Left lung (tissue), 10 donors: ENCODE data around the gene ATXN1. TPM values are rescaled to one million over a fixed set of nuclear protein-coding genes. Genes with fewer than 3 reads are reported as not detected.
A peak's percentile ranks its signal among the peaks of the same experiment; 100 is the strongest.

Experiments used
- ATAC-seq: fragments of 200-7000 bp; cut with Tn5 transposase; one replicate; pipeline ENCODE4 v1.9.1; 2020; ENCODE audit warnings: moderate library complexity
- DNase-seq, 4 donors: peaks; one replicate each; pipeline ENCODE4 v3.0.0-alpha.2; 2013 to 2020
- H3K27ac ChIP-seq, 2 donors: fragments of 200-600 bp; sonication (generic) in 1 of 2; one replicate each; pipeline versions ENCODE4 v1.5.0 to v1.8.0; 2020 to 2021
- H3K27me3 ChIP-seq, 2 donors: fragments of 200-600 bp; sonication (generic) in 1 of 2; one replicate each; pipeline versions ENCODE4 v1.5.0 to v1.8.0; 2020 to 2021
- H3K36me3 ChIP-seq, 2 donors: fragments of 200-600 bp; sonication (generic) in 1 of 2; one replicate each; pipeline versions ENCODE4 v1.5.0 to v1.8.0; 2020 to 2021
- H3K4me1 ChIP-seq, 2 donors: fragments of 200-600 bp; one replicate each; pipeline ENCODE4 v1.8.0; 2021
- H3K4me3 ChIP-seq, 2 donors: fragments of 200-600 bp; sonication (generic) in 1 of 2; one replicate each; pipeline versions ENCODE4 v1.5.0 to v1.8.0; 2020 to 2021; ENCODE audit warnings: mild to moderate bottlenecking in 1 of 2
- H3K9me3 ChIP-seq, 2 donors: fragments of 200-600 bp; sonication (generic) in 1 of 2; one replicate each; pipeline versions ENCODE4 v1.5.0 to v1.8.0; 2020 to 2021
- intact Hi-C, 2 donors: fragments of 100-400 bp; cut with DNase I; formaldehyde crosslinking; loops; one replicate each; pipeline versions ENCODE4 v1.11.2 to v1.14.2; 2022
- polyA plus RNA-seq, 6 donors: library from polyadenylated mRNA; unstranded; fragments of 120-200 nt; gene quantifications; one replicate each; pipeline ENCODE4 v1.2.1, GENCODE V29; 2013; ENCODE audit not compliant: insufficient read length in 6 of 6
- total RNA-seq, 2 donors: library from RNA; stranded (reverse); fragmentation: NEBNext Ultra II Directional; extraction: Animal tissue kit (Norgen Biotek cat#: 25700); gene quantifications; one replicate each; pipeline ENCODE4 v1.2.1, GENCODE V29; 2021
- TF ChIP-seq, protein P1 (sequence below), 2 donors: fragments of 200-600 bp; sonication (generic) in 1 of 2; IDR thresholded peaks; one replicate each; pipeline versions ENCODE4 v1.5.0 to v1.8.0; 2021; ENCODE audit warnings: antibody characterized with exemption in 2 of 2
- donor health status: DM: no; HTN: yes; CAD: no.
- donor health status: DM: no; HTN: no; CAD: no.

Gene ATXN1
- total and polyA plus RNA-seq, 8 donors: 23.3 to 67.4 (median 27.3) TPM

DNA sequence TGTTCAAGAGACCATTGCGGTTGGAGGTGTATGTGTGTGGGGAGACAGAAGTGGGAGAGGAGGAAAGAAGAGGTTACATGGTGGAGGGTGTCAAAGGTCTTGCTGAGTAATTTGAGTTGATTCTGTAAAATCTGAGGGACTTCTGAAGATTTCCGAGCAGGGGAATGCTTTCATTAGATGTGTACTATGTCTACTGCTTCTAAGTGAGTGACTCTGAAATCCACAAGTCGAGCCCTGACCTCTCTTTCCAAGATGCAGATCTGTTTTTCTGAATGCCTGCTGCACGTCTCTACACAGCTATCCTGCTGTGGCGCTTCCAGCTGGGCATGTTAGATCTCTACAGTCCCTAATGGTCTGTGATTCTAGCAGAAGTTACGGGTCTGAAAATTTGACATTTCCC, 209.8 kb downstream of the ATXN1 start:
- Histone ChIP-seq H3K4me3 (no peak overlapping the region), H3K4me1 (no peaks in the 10 kb centered on the region), H3K36me3 (peaks cover 0 to 12% of the 10 kb centered on the region in 2 donors), H3K27me3 (no peaks in the 10 kb centered on the region), H3K27ac (no peak overlapping the region), H3K9me3 (no peaks in the 10 kb centered on the region)
- DNase-seq (no peak), ATAC-seq (no peak)
- TF ChIP-seq, protein P1, sequence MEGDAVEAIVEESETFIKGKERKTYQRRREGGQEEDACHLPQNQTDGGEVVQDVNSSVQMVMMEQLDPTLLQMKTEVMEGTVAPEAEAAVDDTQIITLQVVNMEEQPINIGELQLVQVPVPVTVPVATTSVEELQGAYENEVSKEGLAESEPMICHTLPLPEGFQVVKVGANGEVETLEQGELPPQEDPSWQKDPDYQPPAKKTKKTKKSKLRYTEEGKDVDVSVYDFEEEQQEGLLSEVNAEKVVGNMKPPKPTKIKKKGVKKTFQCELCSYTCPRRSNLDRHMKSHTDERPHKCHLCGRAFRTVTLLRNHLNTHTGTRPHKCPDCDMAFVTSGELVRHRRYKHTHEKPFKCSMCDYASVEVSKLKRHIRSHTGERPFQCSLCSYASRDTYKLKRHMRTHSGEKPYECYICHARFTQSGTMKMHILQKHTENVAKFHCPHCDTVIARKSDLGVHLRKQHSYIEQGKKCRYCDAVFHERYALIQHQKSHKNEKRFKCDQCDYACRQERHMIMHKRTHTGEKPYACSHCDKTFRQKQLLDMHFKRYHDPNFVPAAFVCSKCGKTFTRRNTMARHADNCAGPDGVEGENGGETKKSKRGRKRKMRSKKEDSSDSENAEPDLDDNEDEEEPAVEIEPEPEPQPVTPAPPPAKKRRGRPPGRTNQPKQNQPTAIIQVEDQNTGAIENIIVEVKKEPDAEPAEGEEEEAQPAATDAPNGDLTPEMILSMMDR (IDR thresholded peaks at IDR 0.05): no peak
- intact Hi-C loops: no loop called here

DNA sequence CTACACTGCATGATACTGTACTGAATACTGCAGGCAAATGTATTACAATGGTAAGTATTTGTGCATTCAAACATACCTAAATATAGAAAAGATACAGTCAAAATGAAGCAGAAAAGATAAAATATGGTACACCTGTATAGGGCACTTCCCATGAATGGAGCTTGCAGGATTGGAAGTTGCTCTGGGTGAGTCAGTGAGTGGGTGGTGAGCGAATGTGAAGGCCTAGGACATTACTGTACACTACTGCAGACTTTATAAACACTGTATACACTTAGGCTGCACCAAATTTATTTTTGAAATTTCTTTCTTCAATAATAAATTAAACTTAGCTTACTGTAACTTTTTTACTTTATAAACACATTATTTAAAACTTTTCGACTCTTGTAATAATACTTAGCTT, 213.1 kb downstream of the ATXN1 start:
- TF ChIP-seq, protein P1 (IDR thresholded peaks at IDR 0.05): no peak
- Histone ChIP-seq H3K27me3 (no peaks in the 10 kb centered on the region), H3K4me1 (peaks cover 0 to 8% of the 10 kb centered on the region in 2 donors), H3K9me3 (no peaks in the 10 kb centered on the region), H3K27ac (no peak overlapping the region), H3K4me3 (no peak overlapping the region), H3K36me3 (peaks cover 0 to 12% of the 10 kb centered on the region in 2 donors)
- DNase-seq: no peak
- ATAC-seq: no peak
- intact Hi-C loops: no loop called here

DNA sequence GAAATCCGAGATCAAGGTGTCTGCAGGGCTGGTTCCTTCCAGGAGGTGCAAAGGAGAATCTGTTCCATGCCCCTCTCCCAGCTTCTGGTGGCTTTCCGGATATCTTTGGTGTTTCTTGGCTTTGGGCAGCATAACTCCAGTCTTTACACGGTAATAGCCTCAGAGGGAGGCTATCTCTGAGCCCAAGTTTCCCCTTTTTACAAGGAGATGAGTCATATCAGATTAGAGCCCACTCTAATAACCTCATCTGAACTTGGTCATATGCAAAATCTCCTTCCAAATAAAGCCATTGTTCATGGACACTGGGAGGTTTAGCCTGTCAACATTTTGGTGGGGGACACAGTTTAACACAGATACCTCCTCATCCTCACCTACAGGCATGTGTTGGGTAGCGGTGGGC, 213.7 kb downstream of the ATXN1 start:
- Histone ChIP-seq H3K4me3 (no peak overlapping the region), H3K27ac (no peak overlapping the region), H3K4me1 (peaks cover 0 to 8% of the 10 kb centered on the region in 2 donors), H3K9me3 (no peaks in the 10 kb centered on the region), H3K36me3 (peaks cover 0 to 7% of the 10 kb centered on the region in 2 donors), H3K27me3 (no peaks in the 10 kb centered on the region)
- intact Hi-C loops: no loop called here
- ATAC-seq (no peak), DNase-seq (no peak)
- TF ChIP-seq, protein P1 (IDR thresholded peaks at IDR 0.05): no peak

DNA sequence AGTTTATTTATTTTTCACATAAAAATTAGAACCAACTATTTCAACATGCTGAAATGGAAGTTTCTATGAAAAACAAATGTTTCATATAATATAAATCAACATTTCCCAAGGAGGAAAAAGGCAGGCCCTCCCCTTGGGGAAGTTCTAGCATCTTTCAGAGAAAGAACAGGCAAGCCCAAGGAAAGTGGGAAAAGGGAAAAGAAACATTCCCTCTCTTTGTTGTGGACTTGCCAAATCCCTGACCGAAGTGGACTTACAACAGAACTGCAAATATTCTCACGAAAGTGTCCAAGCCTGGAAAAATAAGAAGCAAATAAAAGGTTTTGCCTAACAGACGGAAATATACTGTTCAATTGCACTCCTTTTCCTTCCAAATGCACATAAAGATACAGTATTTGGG, 214.4 kb downstream of the ATXN1 start:
- Histone ChIP-seq H3K27me3 (no peaks in the 10 kb centered on the region), H3K4me1 (peaks cover 0 to 8% of the 10 kb centered on the region in 2 donors), H3K27ac (no peak overlapping the region), H3K9me3 (no peaks in the 10 kb centered on the region), H3K4me3 (no peak overlapping the region), H3K36me3 (peaks cover 0 to 7% of the 10 kb centered on the region in 2 donors)
- TF ChIP-seq, protein P1 (IDR thresholded peaks at IDR 0.05): no peak
- DNase-seq: no peak
- ATAC-seq: no peak
- intact Hi-C loops: no loop called here

DNA sequence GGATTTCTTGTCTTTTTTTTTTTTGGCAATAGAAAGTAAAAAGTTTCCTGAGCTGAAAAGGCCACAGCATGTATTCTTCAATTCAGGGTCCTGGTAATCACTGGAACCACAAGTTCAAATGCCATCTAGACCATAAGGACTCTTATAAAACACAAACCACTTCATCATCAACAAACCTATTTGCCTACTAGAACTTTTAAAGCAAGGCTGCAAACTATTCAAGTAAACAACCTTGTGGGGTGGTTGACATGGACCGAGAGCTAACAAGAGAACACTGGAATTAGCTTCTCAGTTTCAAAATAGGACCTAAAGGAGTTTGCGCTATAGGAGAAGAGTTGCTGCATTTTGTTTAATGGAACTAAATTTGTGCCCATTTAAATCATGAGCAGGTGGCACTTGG, 215.9 kb downstream of the ATXN1 start:
- peaks cover 0 to 7% of the 10 kb centered on the region in 2 donors for H3K36me3 ChIP-seq
- intact Hi-C loops: no loop called here
- TF ChIP-seq, protein P1 (IDR thresholded peaks at IDR 0.05): no peak
- H3K27ac ChIP-seq: no peak overlapping the region
- H3K9me3 ChIP-seq: no peaks in the 10 kb centered on the region
- DNase-seq (no peak), ATAC-seq (peak; percentile 61)
- H3K4me3 ChIP-seq: no peak overlapping the region
- H3K4me1 ChIP-seq: peaks cover 0 to 8% of the 10 kb centered on the region in 2 donors
- H3K27me3 ChIP-seq: no peaks in the 10 kb centered on the region
